ENCODE measurements around the gene SGCB. TPM values are rescaled to one million over a fixed set of nuclear protein-coding genes. Genes with fewer than 3 reads are reported as not detected.
"Not testable (repeated sequence)": the region's sequence is repeated elsewhere in the genome, so short reads cannot be mapped to it uniquely, and the experiment has no call there.

The SGCB gene, protein sequence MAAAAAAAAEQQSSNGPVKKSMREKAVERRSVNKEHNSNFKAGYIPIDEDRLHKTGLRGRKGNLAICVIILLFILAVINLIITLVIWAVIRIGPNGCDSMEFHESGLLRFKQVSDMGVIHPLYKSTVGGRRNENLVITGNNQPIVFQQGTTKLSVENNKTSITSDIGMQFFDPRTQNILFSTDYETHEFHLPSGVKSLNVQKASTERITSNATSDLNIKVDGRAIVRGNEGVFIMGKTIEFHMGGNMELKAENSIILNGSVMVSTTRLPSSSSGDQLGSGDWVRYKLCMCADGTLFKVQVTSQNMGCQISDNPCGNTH
- total RNA-seq (2012; rRNA removed): 18.0 and 19.4 TPM in 2 replicates

DNA sequence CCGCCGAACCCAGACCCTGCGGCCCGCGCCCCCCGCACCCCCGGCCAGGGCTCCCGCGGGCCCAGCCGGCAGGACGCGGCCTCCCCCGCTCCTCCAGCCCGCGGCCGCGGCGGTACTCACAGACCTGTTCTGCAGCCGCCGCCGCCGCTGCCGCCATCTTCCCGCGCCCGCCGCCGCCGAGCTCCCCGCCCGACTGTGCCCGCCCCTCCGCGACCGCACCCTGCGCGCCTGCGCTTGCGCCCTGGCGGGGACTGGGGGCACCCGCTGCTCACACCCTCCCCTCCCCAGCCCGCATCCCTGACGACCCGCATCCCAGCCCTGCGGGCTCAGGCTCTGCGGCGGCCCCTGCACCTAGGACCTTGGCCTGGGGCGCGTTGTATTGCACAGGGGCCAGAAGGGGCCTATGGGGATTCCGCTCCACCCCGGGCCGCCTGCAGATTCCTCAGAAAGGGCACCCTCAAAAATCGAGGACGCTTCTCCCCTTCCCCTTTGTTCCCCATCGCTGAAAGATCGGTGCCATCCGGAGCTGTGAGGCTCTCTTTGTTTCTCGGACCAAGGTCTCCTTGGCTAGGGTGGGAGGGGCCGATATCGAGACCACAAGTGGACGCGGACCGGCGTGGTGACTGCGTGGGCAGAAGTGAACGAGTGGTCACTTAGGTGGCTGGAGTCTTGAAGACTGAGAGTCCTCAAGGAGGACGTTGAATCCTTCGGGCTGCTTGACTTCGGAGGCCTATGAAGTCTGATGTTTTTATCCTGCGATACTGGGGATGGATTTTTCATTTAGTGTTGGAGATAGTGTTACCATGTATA lies at the start of gene SGCB:
Gene SGCB (minus strand): TSS at position 197 of the 810 bp plus-strand sequence. CDS start 40 bp downstream, at position 157.
- Histone ChIP-seq H3K9ac (ENCODE audit: low read depth, low read length) (peak within 1 kb of the TSS; percentile 77), H3K4me2 (ENCODE audit: low read length) (peak within 1 kb of the TSS; percentile 94), H3K9me3 (replicated peaks; ENCODE audit: low read length) (no peaks in the 10 kb centered on the region), H3K36me3 (ENCODE audit: insufficient read depth, low read length) (no peaks in the 10 kb centered on the region), H3K27me3 (ENCODE audit: control insufficient read depth, insufficient read depth, low read length) (peaks cover 21% of the 10 kb centered on the region), H3K4me3 (ENCODE audit: low read length) (peak within 1 kb of the TSS; percentile 93), H3K4me1 (ENCODE audit: control insufficient read depth, insufficient read depth, low read length) (peaks cover 21% of the 10 kb centered on the region)

DNA sequence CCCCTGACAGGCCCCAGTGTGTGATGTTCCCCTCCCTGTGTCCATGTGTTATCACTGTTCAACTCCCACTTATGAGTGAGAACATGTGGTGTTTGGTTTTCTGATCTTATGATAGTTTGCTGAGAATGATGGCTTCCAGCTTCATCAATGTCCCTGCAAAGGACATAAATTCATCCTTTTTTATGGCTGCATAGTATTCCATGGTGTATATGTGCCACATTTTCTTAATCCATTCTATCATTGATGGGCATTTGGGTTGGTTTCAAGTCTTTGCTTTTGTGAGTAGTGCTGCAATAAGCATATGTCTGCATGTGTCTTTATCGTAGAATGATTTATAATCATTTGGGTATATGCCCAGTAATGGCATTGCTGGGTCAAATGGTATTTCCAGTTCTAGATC lies 48.3 kb upstream of the SGCB start:
- H3K27me3 ChIP-seq (ENCODE audit: control insufficient read depth, insufficient read depth, low read length); H3K9me3 ChIP-seq (replicated peaks; ENCODE audit: low read length); H3K36me3 ChIP-seq (ENCODE audit: insufficient read depth, low read length); H3K9ac ChIP-seq (ENCODE audit: low read depth, low read length); H3K4me1 ChIP-seq (ENCODE audit: control insufficient read depth, insufficient read depth, low read length); H3K4me3 ChIP-seq (ENCODE audit: low read length); H3K4me2 ChIP-seq (ENCODE audit: low read length): not testable (repeated sequence)

DNA sequence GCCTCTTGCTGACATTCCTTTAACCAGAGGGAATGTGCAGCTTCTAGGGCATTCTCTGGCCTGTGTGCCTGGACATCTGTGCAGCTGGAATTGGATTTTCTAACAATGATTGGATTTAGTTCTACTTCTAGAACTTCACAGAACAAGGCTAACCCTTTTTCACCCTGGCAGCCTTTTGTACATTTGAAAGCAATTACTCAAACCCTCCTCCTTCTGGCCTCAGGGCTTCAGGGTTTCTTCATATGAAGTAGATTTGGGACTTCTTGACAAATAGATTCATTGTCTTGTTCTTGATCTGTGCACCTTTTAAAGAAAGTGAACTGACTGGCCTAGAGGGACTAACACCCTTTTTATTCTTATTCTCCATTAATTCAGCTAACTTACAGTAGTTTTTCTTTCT lies 43.1 kb upstream of the SGCB start:
- no peak overlapping the region for H3K9ac ChIP-seq (ENCODE audit: low read depth, low read length)
- H3K4me3 ChIP-seq (ENCODE audit: low read length): no peak overlapping the region
- H3K4me2 ChIP-seq (ENCODE audit: low read length): no peak overlapping the region
- H3K4me1 ChIP-seq (ENCODE audit: control insufficient read depth, insufficient read depth, low read length): no peaks in the 10 kb centered on the region
- no peaks in the 10 kb centered on the region for H3K9me3 ChIP-seq (replicated peaks; ENCODE audit: low read length)
- no peaks in the 10 kb centered on the region for H3K36me3 ChIP-seq (ENCODE audit: insufficient read depth, low read length)
- H3K27me3 ChIP-seq (ENCODE audit: control insufficient read depth, insufficient read depth, low read length): peaks cover 7% of the 10 kb centered on the region

DNA sequence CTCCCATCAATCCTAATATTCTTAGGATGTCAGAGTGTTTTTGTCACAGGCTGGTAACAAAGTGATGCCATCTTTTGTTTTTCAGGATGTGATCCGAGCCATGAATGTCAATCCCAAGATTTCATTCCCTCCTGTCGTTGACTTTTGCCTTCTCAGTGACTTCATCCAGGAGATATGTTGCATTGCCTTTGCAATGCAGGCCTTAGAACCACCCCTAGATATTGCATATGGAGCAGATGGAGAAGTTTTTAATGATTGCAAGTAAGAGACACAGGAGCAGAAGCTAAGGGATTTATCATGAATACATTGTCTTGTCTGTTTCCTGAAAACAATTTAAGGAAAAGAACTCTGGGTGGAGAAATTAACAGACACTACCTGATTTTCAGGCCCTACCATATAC lies 41.6 kb upstream of the SGCB start:
- H3K27me3 ChIP-seq (ENCODE audit: control insufficient read depth, insufficient read depth, low read length): peaks cover 11% of the 10 kb centered on the region
- no peaks in the 10 kb centered on the region for H3K36me3 ChIP-seq (ENCODE audit: insufficient read depth, low read length)
- H3K4me2 ChIP-seq (ENCODE audit: low read length): no peak overlapping the region
- H3K4me1 ChIP-seq (ENCODE audit: control insufficient read depth, insufficient read depth, low read length): no peaks in the 10 kb centered on the region
- no peak overlapping the region for H3K4me3 ChIP-seq (ENCODE audit: low read length)
- no peak overlapping the region for H3K9ac ChIP-seq (ENCODE audit: low read depth, low read length)
- H3K9me3 ChIP-seq (replicated peaks; ENCODE audit: low read length): no peaks in the 10 kb centered on the region

DNA sequence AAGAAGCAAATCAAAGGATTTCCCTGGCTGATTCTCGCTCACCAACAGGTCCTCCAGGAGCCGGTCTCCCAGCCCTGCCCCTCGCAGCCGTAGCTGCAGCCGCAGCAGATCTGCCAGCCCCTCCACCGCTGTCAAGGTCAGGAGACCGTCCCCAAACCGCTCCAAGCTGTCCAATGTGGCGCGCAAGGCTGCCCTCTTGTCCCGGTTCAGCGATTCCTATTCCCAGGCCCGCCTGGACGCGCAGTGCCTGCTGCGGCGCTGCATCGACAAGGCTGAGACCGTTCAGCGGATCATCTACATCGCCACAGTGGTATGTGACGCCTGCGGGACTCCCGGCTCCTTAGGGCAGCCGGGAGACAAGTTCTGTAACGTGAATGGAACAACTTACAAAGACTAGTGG lies 38.6 kb upstream of the SGCB start:
- H3K36me3 ChIP-seq (ENCODE audit: insufficient read depth, low read length): no peaks in the 10 kb centered on the region
- H3K27me3 ChIP-seq (ENCODE audit: control insufficient read depth, insufficient read depth, low read length): peaks cover 15% of the 10 kb centered on the region
- peak overlapping the region; percentile 72 for H3K4me2 ChIP-seq (ENCODE audit: low read length)
- H3K9me3 ChIP-seq (replicated peaks; ENCODE audit: low read length): no peaks in the 10 kb centered on the region
- no peaks in the 10 kb centered on the region for H3K4me1 ChIP-seq (ENCODE audit: control insufficient read depth, insufficient read depth, low read length)
- H3K4me3 ChIP-seq (ENCODE audit: low read length): peak overlapping the region; percentile 49
- no peak overlapping the region for H3K9ac ChIP-seq (ENCODE audit: low read depth, low read length)

DNA sequence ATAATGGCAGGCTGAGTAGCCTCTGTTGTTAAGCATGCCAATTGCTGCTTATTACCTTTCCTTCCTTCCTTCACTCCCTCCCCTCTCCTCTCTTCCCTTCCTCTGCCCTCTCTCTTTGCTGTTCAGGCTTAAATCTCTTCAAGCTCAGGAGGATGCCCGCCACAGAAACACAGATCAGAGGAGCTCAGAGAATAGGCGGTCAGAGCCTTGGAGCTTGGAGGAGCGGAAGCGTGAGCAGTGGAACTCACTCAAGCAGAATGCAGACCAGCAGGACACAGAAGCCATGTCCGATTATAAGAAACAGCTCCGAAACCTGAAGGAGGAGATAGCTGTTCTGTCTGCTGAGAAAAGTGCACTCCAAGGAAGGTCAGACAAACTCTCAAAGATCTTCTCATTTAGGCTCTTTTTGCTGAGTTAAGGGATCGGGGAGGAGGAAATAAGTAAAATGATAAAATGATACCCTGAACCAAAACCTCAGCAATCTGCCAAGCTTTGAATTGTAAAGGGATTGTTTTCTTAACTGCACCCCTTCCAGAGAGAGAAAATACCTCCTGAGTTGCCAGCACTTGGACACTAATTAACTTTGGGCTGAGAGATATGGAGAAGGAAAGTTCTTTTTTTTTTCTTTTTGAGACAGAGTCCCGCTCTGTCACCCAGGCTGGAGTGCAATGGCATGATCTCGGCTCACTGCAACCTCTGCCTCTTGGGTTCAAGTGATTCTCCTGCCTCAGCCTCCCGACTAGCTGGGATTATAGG lies 33.9 kb upstream of the SGCB start:
- H3K4me2 ChIP-seq (ENCODE audit: low read length): no peak overlapping the region
- no peaks in the 10 kb centered on the region for H3K36me3 ChIP-seq (ENCODE audit: insufficient read depth, low read length)
- peaks cover 15% of the 10 kb centered on the region for H3K27me3 ChIP-seq (ENCODE audit: control insufficient read depth, insufficient read depth, low read length)
- no peak overlapping the region for H3K9ac ChIP-seq (ENCODE audit: low read depth, low read length)
- no peaks in the 10 kb centered on the region for H3K9me3 ChIP-seq (replicated peaks; ENCODE audit: low read length)
- no peaks in the 10 kb centered on the region for H3K4me1 ChIP-seq (ENCODE audit: control insufficient read depth, insufficient read depth, low read length)
- no peak overlapping the region for H3K4me3 ChIP-seq (ENCODE audit: low read length)

DNA sequence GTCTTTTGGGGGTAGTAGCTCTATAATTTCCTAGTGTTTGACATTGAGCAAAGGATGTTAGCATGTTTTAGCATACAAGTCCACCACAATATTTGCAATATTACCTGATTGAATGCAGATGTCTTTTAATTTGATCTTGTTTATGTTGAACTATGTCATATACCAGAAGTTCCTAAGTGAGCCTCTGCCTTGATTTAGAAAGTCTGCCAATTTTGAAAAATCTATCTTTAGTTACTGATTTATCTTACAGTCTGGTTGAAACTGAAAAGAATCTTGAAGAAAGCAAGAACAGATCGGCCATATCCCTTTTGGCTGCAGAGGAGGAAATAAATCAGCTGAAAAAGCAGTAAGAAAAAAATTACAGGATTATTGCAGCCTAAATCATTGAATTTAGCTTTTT lies 31.5 kb upstream of the SGCB start:
- no peaks in the 10 kb centered on the region for H3K36me3 ChIP-seq (ENCODE audit: insufficient read depth, low read length)
- peaks cover 5% of the 10 kb centered on the region for H3K27me3 ChIP-seq (ENCODE audit: control insufficient read depth, insufficient read depth, low read length)
- H3K4me3 ChIP-seq (ENCODE audit: low read length): no peak overlapping the region
- no peak overlapping the region for H3K4me2 ChIP-seq (ENCODE audit: low read length)
- no peaks in the 10 kb centered on the region for H3K9me3 ChIP-seq (replicated peaks; ENCODE audit: low read length)
- H3K4me1 ChIP-seq (ENCODE audit: control insufficient read depth, insufficient read depth, low read length): no peaks in the 10 kb centered on the region
- no peak overlapping the region for H3K9ac ChIP-seq (ENCODE audit: low read depth, low read length)

DNA sequence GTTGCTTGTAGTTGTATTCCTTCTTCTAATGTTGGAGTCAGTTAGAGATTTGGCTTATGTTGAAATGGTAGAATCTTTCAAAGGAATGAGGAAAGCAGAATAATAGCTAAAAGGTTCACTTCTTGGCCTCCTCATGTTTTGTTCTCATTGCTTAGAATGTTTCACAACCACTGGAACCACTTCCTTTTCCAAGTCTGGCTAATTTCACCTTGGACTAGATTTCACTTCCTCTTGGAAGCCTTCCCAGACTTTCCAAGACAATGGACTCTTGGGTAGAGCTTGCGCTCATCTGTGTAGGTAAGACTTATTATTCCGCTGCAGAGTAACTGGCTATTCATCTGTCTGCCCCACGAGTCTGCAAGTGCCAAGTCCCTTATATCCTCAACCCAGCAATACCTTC lies 21.3 kb upstream of the SGCB start:
- Histone ChIP-seq H3K27me3 (ENCODE audit: control insufficient read depth, insufficient read depth, low read length) (no peaks in the 10 kb centered on the region), H3K36me3 (ENCODE audit: insufficient read depth, low read length) (no peaks in the 10 kb centered on the region), H3K9ac (ENCODE audit: low read depth, low read length) (no peak overlapping the region), H3K9me3 (replicated peaks; ENCODE audit: low read length) (no peaks in the 10 kb centered on the region), H3K4me3 (ENCODE audit: low read length) (no peak overlapping the region), H3K4me1 (ENCODE audit: control insufficient read depth, insufficient read depth, low read length) (no peaks in the 10 kb centered on the region), H3K4me2 (ENCODE audit: low read length) (no peak overlapping the region)

DNA sequence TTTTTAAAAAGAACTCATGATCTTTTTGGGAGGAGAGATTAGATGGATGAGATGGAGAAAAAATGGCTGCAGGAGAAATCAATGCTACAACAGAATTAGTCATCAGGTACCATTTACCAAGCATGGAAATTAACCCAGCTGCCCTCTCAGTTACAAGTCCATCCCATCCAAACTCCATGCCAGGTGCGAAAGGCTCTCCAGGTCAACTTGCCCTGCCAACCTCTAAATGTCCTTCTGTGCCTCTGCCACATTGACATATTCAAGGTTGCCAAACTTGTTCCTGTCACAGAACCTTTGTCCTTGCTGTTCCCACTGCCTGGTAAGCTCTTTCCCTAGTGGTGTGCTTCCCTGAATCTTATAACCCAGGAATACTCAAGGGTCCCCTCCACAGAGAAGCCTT lies 20.2 kb upstream of the SGCB start:
- Histone ChIP-seq H3K9me3 (replicated peaks; ENCODE audit: low read length) (no peaks in the 10 kb centered on the region), H3K9ac (ENCODE audit: low read depth, low read length) (no peak overlapping the region), H3K4me3 (ENCODE audit: low read length) (no peak overlapping the region), H3K36me3 (ENCODE audit: insufficient read depth, low read length) (no peaks in the 10 kb centered on the region), H3K4me2 (ENCODE audit: low read length) (no peak overlapping the region), H3K4me1 (ENCODE audit: control insufficient read depth, insufficient read depth, low read length) (no peaks in the 10 kb centered on the region), H3K27me3 (ENCODE audit: control insufficient read depth, insufficient read depth, low read length) (no peaks in the 10 kb centered on the region)

DNA sequence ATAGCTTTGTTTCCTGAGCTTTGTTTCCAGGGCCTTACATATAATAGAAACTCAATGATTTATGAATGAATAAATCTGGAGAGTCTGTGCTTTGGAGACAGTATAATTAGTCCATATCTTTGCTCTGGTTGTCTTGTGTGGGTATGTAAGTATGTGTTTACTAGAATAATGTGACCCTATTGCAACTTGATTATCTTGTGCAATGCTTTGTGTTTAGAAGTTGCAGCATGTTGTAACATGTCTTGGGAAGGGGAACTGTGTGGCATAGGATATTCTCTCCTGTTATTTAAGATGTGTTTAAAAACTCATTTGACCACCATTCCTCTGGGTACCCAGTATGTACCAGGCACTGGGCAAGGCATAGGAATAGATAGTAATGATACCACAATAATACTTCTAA lies 19.1 kb upstream of the SGCB start:
- no peaks in the 10 kb centered on the region for H3K27me3 ChIP-seq (ENCODE audit: control insufficient read depth, insufficient read depth, low read length)
- no peak overlapping the region for H3K9ac ChIP-seq (ENCODE audit: low read depth, low read length)
- H3K4me2 ChIP-seq (ENCODE audit: low read length): no peak overlapping the region
- no peak overlapping the region for H3K4me3 ChIP-seq (ENCODE audit: low read length)
- H3K4me1 ChIP-seq (ENCODE audit: control insufficient read depth, insufficient read depth, low read length): no peaks in the 10 kb centered on the region
- H3K9me3 ChIP-seq (replicated peaks; ENCODE audit: low read length): no peaks in the 10 kb centered on the region
- H3K36me3 ChIP-seq (ENCODE audit: insufficient read depth, low read length): no peaks in the 10 kb centered on the region

DNA sequence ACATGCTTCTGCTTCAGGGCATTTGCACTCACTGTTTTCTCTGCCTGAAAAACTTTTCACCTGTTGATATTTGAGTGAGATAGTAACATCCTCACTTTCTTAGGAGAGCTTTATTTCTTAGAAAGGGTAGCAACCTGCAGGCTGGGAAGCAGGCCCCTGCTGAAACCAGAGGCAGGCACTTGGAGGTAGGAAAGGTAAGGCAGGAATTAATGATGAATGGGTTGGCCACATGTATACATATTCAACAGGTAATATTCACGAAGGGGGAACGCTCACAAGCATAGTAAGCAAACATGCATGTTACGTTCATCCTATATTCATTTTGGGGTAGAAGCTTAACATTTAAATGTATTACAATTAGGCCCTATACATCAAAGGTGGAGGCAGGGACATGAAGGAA lies 16.2 kb upstream of the SGCB start:
- Histone ChIP-seq H3K27me3 (ENCODE audit: control insufficient read depth, insufficient read depth, low read length) (peaks cover 3% of the 10 kb centered on the region), H3K9me3 (replicated peaks; ENCODE audit: low read length) (no peaks in the 10 kb centered on the region), H3K4me3 (ENCODE audit: low read length) (no peak overlapping the region), H3K9ac (ENCODE audit: low read depth, low read length) (no peak overlapping the region), H3K36me3 (ENCODE audit: insufficient read depth, low read length) (no peaks in the 10 kb centered on the region), H3K4me1 (ENCODE audit: control insufficient read depth, insufficient read depth, low read length) (no peaks in the 10 kb centered on the region), H3K4me2 (ENCODE audit: low read length) (no peak overlapping the region)
